HT-29 (cell line): ENCODE results near the gene TBRG4. TPM values are rescaled to one million over a fixed set of nuclear protein-coding genes. Genes with fewer than 3 reads are reported as not detected.

Experiments used
- DNase-seq: peaks from one replicate; pipeline ENCODE4 v3.0.0-alpha.2; 2015; ENCODE audit warnings: low spot score
- total RNA-seq: library from RNA; depleted of rRNA; stranded (reverse); fragments of >200 nt; shearing (Covaris generic); gene quantifications from 2 replicates; pipeline ENCODE4 v1.2.3, GENCODE V29; 2014

TBRG4 gene
- total RNA-seq, 1 experiment from 2014 or later = 255 TPM

DNA sequence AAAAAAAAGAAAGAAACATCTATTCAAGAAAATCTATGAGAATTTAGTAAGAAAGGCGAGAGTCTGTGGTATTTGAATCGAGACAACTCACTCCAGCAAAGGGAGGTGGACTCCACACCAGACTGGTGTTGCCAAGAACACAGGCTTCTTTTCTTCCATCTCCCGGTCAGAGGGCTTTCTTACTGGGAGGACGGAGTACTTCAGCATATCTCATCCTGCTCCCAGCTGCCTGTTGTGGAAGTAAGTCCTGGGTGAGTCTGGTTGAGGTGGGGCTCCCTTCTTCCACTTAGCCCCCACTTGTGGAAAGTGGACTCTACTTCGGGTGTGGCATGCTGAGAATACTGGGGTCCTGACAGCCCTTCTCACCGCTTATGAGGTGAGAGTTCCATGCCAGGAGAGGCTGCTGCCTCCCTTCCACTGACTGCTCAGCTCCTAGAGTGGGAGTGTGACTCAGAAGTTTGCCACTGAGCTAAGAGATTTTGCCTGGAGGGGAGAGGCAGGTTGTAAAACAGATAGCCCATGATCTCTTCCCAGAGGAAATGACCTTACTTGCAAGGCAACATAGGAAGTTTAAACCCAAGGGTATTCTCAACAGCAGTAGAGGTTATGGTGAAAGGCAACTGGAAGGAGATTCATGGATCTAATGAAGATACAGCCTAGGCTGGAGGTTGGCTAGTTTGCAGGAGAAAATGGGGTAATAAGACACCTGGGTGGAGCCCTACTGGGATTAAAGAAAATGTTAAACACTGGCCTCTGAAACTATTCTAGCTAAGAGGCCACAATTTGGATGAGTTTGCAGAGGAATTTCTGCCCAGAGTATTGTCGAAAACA, 19.2 kb downstream of the TBRG4 start:
- DNase-seq = no peak

DNA sequence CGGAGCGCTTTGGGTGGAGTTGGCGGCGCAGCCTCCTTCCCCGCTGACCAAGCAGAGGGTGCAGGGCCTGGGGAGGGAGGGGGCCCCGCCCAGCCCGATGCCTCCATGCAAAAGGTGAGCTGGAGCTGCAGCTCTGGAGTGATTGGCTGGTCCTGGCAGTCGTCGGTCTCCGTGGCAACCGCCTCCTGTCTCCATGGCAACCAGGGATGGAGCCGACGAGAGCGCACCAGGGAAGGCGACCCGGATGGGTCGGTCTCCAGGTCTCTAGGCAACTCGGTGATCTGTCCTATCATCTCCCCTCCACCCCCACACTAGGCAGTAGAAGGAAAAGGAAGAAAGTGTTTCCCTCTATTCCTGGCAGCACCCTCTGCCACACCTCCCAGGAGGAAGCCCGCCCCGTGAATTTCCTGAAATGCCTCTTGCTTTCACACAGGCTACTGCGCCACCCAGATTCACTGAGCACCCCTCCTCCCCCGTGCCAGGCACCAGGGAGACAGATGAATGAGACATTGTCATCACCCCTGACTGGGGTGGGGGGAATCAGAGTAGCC, 22.1 kb downstream of the TBRG4 start:
- DNase-seq = peak; percentile 52

DNA sequence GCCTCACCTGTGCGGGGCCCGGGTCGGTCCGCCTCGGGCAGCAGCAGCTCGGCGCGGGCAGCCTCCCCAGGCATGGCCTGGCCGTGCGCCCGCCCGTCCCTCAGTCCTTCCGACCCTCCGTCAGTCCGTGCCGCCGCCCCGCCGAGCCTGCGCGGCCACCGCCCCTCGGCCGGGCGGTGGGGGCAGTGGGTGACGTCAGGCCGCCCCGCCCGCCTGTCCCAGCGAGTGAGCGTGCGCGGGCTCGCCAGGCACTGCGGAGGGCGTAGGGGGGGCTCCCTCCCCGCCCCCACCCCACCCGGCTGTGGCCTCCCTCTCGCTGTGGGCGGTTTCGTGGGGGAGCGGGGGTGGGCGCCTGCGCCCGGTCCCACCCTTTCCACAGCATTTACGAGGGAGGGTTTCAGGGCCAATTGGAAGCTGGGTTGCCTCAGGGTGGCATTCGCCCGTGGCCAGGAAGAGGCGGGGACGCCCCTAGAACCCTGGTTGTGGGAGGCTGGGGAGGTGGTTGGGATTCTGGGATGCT, 22.6 kb downstream of the TBRG4 start, which contains the start of gene NACAD:
Gene NACAD, minus strand, starts transcription at position 149 of the 520 bp plus-strand sequence. Its CDS starts 75 bp downstream, at position 74.
- no peak for DNase-seq

DNA sequence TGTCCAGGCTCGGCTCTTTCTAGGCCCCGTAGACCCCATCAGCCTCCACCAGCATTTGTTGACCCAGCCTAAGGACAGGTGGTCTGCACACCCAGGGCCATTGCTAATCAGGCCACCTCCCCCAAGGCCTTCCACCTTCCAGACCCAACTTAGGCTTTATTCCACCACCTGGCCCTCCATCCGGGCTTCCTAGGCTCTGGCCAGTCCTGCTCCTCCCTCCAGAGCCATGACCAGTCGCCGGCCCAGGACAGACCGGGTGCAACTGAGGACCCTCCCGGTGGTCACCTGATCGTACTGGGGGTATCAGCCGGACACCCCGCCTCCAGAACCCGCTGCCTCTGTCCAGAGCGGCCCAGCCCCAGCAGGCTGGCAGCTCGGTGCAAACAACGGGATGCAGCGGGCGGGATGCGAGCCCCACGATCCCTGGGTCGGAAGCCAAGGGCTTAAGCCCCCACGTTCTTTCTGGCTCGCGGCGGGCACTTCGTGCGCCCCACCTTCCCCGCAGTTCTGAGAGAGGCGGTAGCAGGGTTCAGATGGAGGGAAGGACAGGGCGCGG, 23.3 kb downstream of the TBRG4 start:
- no peak for DNase-seq

DNA sequence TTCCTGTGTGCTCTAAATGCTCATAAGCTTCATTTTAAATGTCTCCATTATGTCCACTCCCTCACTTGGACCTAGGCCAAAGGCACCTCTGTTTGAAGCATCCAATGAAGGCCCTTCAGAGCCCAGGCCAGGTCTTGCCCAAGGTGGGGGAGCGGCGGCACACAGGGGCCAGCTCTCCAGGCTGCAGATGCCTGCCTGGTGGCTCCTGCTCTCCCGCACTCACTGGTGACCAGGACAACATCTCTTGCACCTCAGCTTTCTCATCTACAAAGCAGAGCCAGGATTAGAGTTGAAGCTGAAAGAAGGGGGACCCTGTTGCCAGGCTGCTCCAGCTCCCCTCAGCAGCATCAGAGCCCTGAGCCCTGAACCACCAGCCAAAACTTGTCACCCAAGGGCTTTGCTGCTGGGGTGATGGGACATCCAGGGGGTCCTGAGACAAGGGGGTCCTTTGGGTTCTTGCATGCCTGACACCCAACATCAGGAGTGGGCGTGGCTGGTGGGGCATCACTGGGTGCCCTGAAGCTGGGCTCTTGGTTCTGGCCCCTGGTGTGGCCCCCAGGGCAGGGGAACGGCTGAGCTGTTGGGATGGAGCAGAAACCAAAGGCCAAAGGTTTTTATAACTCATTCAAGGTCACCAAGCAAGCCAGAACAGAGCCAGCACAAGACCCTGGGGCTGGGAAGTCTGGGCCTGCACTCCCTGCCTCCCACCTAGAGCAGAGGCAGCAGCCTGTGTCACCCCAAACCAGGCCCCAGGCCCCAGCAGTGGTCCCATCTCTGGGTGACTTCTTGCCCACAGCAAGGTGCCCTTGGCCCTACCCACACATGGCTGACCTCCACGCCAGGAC, 24.0 kb downstream of the TBRG4 start:
- DNase-seq = no peak

DNA sequence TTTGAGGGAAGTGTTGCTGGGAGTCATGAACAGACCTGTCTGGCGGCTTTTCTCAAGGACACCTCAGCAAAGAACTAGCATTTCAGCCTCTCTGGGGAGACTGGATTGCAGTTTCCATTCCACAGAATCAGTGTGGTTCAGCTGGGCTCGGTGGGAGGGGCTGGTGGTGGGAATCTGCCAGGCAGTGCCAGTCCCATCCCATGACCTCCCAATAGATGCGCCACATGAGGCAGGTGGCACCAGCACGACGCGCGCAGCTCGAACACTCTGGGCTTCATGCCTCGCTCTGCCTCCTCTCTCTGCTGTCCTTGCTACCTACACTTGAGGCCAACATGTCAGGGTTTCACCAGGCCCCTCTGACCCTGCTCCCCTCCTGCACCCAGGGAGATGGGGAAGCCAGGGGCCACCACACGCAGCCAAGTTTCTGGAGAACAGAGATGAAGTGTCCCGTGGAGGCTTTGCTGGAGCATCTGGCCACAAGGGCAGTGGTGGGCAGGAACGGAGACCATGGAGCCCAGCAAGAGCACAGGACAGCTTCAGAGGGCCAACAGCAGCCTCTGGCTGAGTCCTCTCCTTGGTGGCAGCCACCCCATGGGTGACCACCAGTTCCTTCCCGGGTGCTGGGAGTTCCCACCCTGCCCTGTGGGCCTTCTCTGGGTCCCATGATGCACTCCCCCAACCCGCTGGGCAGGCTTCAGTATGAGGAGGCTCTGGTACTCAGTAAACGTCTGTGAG, 25.0 kb downstream of the TBRG4 start:
- DNase-seq = no peak

DNA sequence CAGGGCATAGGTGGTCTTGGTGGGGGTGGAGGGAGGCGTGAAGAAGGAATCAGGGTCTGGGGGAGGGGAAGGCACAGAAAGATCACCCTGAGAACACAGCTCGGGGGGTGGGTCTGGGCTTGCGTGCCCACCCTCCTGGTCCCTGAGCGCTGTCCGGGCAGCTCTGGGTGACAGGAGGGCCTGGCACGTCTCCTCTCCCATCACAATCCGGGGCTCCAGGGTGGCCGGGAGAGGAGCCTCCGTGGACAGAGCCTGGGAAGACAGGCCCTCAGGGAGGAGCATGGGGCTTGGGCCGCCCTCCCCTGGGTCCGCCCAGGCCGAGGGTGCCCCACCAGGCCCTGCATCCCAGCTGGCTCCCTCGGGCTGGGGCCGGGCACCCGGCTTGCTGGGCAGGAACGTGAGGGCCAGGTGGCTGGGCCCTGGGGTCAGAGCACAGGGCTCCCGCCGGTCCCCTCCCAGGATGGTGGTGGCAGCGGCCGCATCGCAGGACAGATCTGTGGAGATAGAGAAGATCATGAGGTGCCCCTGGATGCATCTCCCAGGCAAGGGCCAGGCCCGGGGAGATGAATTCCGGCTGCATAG, 25.8 kb downstream of the TBRG4 start:
- DNase-seq = no peak

DNA sequence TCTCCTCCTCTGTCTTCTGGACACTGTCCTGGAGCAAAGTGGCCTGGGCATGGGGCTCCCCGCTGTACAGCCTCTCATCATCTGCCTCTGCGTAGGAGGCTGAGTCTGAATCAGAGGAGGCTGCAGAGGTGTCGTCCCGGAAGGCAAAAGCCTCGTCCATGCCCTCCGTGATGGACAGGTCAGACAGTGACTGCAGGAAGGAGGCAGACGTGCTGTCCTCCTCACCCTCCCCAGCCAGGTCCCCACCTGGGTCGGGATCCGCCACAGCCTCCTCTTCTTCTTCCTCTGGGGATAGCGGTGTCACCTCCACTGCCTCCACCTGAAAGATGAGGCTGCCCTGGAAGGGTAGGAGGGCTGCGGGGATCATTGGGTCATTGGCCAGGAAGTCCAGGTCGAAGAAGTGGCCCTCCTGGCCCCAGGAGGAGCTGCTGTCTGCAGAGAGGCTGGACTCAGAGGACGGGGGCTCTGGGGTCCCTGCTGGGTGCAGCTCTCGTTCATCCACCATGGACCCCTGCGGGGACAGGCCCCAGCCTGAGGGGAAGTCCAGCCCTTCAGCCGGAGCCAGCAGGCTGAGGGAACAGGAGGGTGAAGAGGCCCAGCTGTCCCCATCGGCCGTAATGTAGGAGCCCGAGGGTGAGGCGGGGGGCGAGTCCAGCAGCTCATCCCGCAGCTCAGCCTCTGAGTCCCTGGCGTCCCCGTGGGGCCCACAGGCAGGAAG, 26.4 kb downstream of the TBRG4 start:
- no peak for DNase-seq

DNA sequence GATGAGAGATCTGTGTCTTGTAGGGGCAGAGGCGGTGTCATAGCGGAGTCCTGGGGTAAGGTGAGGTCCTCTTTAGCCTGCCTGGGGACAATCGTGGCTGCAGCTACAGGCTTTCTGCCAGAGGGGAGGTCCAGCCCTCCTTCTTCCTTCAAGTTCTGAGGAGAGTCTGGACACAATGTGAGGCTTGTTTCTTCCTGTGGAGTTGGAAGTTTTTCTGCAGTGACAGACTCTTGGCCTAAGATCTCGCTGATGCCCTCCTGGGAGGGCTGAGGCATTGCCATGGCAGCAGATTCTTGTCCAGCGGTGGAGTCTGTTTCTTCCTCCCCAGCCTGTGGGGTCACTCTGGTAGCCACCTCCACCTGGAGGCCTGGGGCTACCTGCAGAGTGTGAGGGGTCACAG, 27.2 kb downstream of the TBRG4 start:
- no peak for DNase-seq

DNA sequence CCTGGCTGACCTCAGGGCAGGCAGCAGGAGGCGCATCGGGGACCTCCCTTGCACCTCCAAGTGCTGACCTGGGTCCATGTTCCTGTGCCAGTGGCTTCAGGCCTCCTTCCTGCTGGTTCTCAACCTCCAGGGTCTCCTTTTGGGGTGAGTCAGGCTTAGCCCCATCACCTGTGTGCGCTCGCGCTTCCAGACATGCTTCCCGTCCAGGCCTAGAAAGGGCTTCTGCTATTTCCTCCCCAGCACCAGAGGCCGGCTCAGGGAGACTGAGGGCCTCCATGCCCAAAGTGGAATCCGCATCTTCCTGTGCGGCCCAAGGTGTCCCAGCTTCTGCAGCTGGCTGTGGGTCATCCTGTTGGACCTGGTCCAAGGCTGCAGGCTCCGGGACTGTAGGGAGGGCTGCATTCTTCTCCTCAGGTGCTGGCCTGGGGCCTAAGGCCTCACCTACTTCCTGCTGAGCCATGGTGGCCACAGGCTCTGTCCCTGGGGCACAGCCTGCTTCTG, 28.6 kb downstream of the TBRG4 start:
- peak; percentile 70 for DNase-seq

DNA sequence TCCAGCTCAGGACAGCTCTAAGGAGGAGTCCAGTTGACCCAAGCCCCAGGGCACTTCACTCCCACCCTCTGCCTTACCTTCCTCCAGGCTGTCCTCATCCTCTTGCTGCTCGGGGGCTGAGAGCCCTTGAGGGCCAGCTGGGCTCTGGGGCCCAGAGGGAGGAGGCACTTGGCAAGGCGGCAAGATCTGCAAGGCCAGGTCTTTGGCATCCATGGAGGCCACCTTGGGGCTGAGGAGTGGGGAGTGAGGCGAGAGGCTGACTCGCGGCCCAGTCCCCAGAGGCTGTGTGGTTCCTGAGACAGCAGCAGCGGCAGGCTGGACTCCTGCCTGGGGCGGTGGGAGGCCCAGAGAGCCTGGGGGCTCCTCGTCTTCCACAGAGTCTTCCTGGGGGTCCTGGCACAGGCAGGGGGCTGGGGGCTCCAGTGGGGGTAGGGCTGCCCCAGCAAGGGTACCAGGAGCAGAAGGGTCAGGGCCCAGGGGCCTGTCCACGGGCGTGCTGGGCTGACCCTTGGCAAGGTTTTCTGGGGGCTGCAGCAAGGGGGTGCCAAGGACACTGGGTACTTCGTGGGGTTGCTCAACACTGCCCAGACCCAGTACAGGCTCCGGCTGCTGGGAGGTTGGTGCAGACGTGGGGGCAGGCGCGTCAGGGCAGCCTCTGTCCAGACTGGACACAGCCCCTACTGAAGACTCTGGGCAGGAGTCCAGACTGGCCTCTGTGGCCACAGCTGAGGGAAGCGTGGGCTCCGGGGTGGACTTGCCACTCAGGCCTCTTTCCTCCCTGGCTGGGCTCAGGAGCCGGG, 29.3 kb downstream of the TBRG4 start:
- DNase-seq = no peak

DNA sequence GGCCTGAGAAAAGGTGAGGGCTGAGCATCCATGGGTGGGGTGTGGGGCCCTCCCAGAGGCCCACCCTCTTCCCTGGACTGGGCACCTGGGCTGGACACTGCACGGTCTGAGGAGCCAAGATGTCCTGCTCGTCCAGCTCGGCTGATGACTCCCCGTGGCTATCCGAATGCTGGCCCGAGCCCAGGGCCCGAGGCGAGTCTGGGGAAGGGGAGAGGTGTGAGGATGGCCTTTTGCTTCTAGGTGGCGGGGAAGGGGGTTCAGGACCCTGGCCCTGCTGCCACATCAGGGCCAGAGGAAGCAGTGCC, 29.9 kb downstream of the TBRG4 start:
- no peak for DNase-seq

DNA sequence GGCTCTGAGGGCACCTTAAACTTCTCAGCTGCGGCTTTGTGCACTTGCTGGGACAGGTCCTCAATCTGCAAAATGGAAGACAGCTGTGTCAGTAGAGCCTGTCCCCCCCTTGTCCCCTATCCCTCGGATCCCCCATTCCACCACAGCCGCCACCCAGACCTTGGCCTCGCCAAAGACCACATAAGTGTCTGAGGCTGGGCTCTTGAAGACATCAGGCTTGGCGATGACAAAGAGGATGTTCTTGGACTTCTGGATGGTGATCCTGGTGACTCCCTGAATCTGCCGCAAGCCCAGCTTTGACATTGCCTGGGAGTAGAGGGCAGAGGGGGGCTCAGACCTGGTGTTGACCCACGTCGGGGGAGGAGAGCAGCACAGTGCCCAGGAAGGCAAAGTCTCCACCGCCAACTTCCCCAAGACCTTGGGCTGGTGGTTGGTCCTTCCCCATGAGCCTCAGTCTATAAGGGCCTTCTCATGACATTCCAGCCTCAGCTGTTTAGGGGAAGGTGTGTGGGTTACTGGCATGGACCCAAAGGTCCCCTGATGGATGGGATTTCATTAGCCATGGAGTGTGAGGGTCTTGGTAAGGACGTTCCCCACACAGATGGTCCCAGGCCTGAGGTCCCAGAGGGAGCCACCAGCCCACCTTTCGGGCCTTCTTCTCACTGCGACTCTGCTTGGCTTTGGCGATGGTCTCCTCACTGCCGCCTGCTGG, 30.4 kb downstream of the TBRG4 start:
- DNase-seq = no peak

DNA sequence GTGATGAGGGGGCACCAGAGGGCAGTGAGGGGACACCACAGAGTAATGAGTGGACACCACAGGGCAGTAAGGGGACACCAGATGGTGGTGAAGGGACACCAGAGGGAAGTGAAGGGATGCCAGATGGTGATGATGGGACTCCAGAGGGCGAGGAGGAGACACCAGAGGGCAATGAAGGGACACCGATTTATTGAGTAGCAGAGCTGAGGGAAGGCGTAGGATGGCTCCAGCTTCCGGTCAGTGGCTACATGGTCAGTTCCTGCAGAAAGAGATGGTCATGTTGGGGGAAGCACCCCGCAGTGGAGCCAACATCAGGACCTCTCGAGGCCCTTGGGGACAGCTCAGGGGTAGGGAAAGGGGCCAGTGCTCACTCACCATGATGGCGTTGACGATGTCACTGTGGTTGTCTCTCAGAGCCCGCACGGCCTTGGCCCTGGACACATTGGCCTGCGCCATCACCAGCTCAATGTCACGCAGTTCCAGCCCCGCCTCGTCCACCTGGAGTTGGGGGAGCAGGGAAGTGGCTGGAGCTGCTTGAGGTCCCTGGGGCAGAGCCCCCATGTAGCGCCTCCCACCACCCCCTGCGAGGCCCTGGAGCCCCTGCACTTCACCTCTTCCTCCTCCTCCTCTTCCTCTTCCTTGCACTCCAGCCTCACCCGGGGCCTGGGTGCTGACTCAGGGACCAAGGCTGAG, 31.1 kb downstream of the TBRG4 start:
- DNase-seq = peak; percentile 26

DNA sequence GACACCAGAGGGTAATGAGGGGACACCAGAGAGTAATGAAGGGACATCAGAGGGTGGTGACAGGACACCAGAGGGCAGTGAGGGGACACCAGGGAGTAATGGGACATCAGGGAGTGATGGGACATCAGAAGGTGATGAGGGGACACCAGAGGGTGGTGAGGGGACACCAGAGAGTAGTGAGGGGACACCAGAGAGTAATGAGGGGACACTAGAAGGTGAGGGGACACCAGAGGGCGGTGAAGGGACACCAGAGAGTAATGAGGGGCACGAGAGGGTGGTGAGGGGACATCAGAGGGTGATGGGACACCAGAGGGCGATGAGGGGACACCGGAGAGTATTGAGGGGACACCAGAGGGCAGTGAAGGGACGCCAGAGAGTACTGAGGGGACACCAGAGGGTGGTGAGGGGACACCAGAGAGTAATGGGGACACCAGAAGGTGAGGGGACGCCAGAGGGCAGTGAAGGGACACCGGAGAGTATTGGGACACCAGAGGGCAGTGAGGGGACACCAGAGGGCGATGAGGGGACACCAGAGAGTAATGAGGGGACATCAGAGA, 33.3 kb downstream of the TBRG4 start:
- no peak for DNase-seq

DNA sequence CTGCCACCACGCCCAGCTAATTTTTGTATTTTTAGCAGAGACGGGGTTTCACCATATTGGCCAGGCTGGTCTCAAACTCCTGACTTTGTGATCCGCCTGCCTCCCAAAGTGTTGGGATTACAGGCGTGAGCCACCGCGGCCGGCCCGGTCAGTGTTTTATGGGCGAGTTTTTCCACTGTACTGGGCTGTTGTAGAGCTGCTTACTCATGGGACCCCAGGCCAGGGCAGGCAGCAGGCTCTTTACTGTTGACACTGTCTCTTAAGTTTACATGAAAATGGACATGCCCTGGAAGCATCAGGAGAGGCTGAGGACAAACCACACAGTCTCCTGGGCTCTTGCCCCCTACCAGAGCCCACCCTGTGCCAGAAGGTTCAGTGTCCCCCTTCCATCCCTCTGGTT, 33.9 kb downstream of the TBRG4 start:
- DNase-seq = no peak

DNA sequence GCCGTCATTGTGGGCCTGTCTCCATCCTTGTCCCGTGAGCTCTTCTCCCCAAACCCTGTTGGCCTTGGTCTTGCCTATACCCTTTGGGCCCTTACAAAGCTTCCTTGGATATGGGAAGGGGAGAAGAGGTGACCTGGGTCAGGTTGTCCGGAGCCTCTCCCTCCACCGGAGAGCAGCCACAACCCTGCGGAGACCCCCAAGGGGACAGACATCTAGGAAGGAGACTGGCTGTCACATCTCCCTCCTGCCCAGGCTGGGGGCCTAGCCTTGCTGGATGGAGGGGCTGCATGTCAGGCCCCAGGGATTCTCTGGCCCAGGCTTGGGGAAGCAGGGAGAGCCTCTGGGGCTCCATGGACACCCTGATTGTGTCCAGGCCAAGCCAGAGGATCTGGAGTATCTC, 34.6 kb downstream of the TBRG4 start:
- no peak for DNase-seq
